ENCODE results near the gene SLC6A18.

SLC6A18 gene

DNA sequence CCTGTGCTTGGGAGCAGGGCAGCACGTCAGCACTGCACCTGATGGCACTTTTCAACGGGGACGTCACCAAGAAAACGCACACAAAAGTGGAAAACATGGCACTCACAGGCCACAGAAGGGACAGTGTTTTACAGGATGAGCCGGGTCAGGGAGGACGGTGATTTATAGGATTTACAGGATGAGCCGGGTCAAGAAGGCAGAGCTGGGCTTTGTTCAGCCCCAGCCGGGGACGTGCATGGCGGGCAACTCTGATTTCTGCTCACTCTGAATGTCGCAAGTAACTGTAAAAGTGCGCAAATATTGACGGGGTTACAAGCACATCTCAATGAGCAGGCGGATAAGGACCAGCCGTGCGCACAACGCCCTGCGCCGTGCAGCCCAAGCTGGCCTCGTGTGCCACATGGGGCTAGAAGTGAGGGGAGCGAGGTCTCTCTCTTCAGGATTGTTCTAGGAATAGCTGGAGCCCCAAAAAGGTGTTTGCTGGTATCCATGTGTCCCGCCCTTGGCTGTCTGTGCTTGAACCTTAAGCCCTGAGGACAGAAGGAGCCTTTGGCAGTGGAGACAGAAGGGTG lies 16.4 kb downstream of the SLC6A18 start:
- no peak overlapping the region for H3K4me3 ChIP-seq (ENCODE audit: low read depth, low read length)
- DNase-seq (ENCODE audit: low read depth): no peak
- TF ChIP-seq, protein P1, sequence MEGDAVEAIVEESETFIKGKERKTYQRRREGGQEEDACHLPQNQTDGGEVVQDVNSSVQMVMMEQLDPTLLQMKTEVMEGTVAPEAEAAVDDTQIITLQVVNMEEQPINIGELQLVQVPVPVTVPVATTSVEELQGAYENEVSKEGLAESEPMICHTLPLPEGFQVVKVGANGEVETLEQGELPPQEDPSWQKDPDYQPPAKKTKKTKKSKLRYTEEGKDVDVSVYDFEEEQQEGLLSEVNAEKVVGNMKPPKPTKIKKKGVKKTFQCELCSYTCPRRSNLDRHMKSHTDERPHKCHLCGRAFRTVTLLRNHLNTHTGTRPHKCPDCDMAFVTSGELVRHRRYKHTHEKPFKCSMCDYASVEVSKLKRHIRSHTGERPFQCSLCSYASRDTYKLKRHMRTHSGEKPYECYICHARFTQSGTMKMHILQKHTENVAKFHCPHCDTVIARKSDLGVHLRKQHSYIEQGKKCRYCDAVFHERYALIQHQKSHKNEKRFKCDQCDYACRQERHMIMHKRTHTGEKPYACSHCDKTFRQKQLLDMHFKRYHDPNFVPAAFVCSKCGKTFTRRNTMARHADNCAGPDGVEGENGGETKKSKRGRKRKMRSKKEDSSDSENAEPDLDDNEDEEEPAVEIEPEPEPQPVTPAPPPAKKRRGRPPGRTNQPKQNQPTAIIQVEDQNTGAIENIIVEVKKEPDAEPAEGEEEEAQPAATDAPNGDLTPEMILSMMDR (conservative IDR thresholded peaks at IDR 0.05; ENCODE audit: low read depth, low read length): no peak

DNA sequence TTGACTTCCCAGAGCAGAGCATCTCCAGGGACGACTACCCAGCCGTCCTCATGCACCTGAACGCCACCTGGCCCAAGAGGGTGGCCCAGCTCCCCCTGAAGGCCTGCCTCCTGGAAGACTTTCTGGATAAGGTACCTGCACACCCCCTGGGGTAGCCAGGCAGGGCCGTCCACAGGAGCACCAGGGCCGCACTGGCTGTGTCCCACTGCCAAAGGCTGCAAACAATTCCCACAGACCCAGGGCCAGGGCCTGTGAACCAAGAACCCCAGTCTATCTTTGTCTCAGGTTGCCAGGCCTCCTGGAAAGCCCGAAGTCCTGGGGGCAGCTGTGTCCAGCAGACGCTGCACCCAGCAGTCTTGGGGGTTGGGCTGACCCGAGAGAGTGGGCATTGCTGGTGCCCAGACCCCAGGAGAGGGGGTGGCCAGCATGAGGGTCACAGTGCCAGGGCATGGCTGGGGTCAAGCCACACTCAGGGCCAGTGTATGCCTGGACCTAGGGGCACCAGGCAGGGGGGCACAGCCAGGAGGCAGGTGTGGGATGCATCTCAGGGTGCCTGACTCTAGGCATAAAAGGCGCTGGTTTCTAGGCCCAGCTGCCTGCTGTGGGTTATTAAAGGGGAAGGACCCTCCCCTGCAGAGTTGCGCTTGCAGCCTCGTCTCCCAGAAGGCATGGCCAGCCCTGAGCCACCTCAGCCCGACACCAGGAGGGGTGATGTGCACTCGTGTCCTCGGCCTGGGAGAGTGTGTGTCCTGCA lies 17.7 kb downstream of the SLC6A18 start:
- TF ChIP-seq, protein P1 (conservative IDR thresholded peaks at IDR 0.05; ENCODE audit: low read depth, low read length): no peak
- DNase-seq (ENCODE audit: low read depth): no peak
- no peak overlapping the region for H3K4me3 ChIP-seq (ENCODE audit: low read depth, low read length)

GRCh38 chr5:1243487-1244130 lies 18.4 kb downstream of the SLC6A18 start:
- TF ChIP-seq, protein P1 (conservative IDR thresholded peaks at IDR 0.05; ENCODE audit: low read depth, low read length): no peak
- no peak for DNase-seq (ENCODE audit: low read depth)
- no peak overlapping the region for H3K4me3 ChIP-seq (ENCODE audit: low read depth, low read length)

GRCh38 chr5:1244255-1244654 lies 19.1 kb downstream of the SLC6A18 start:
- no peak overlapping the region for H3K4me3 ChIP-seq (ENCODE audit: low read depth, low read length)
- TF ChIP-seq, protein P1 (conservative IDR thresholded peaks at IDR 0.05; ENCODE audit: low read depth, low read length): no peak
- DNase-seq (ENCODE audit: low read depth): no peak

DNA sequence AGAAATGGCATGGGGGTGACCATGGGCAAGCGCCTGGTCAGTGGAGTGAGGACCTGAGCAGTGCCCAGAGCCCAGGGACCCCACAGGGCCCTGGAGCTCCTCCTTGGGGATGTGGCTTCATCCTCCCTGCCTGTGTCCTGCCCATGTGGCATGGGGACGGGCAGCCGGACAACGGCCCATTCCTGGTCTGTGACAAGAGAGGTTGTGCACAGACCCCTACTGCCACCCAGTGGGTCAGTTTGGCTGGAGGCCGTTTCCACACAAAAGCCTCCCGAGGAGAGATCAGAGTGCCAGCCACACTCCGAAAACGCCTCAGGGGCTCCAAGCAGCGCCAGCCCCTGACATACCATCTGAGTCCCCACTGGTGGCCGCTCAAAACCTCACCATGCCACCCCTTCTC lies 19.8 kb downstream of the SLC6A18 start:
- DNase-seq (ENCODE audit: low read depth): no peak
- H3K4me3 ChIP-seq (ENCODE audit: low read depth, low read length): no peak overlapping the region
- TF ChIP-seq, protein P1 (conservative IDR thresholded peaks at IDR 0.05; ENCODE audit: low read depth, low read length): no peak

- no peak overlapping the region for H3K4me3 ChIP-seq (ENCODE audit: low read depth, low read length)
- TF ChIP-seq, protein P1 (conservative IDR thresholded peaks at IDR 0.05; ENCODE audit: low read depth, low read length): no peak
- no peak for DNase-seq (ENCODE audit: low read depth)
These were observed 20.9 kb downstream of the SLC6A18 start for GRCh38 chr5:1245905-1246576.

All from choroid plexus epithelial cell (primary cell).